A549 (cell line): ENCODE measurements around the gene KRT27.

Experiments used
- HDAC2 ChIP-seq: fragments of 200-600 bp; sonication (generic); IDR thresholded peaks from 2 replicates; pipeline ENCODE4 v1.6.1; 2016
- POLR2A ChIP-seq: IDR thresholded peaks from 2 replicates; pipeline ENCODE4 v1.6.1; 2012; ENCODE audit warnings: mild to moderate bottlenecking, low read length
- TF ChIP-seq, protein P1 (sequence below): fragments of >200 bp; sonication (Bioruptor Twin); formaldehyde crosslinking; IDR thresholded peaks from 3 replicates; pipeline ENCODE4 v1.5.1; 2016

DNA sequence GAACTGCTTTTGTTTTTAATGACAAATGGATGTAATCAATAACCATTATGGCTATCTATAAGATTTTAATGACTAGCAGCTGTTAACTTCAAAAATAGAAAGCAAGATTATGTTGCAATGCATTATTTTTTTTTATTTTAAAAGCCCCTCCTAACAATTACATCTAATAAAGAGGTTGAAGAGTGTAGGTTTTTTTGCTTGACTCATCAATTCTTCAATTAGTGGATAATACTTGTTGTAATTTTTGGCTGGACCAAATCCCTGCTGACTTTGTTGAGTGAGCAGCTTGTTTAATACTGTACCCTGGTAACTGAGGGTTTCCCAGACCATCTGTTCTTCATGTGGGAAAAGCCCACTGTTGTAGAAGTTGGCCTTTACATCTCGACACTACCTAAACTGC is 51.4 kb downstream of the KRT27 start:
- no peak for TF ChIP-seq POLR2A
- TF ChIP-seq, protein P1, sequence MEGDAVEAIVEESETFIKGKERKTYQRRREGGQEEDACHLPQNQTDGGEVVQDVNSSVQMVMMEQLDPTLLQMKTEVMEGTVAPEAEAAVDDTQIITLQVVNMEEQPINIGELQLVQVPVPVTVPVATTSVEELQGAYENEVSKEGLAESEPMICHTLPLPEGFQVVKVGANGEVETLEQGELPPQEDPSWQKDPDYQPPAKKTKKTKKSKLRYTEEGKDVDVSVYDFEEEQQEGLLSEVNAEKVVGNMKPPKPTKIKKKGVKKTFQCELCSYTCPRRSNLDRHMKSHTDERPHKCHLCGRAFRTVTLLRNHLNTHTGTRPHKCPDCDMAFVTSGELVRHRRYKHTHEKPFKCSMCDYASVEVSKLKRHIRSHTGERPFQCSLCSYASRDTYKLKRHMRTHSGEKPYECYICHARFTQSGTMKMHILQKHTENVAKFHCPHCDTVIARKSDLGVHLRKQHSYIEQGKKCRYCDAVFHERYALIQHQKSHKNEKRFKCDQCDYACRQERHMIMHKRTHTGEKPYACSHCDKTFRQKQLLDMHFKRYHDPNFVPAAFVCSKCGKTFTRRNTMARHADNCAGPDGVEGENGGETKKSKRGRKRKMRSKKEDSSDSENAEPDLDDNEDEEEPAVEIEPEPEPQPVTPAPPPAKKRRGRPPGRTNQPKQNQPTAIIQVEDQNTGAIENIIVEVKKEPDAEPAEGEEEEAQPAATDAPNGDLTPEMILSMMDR, result no peak
- no peak for TF ChIP-seq HDAC2
